Measurements from ENCODE around the gene NENF. TPM values are rescaled to one million over a fixed set of nuclear protein-coding genes. Genes with fewer than 3 reads are reported as not detected.
"Not testable (repeated sequence)": the region's sequence is repeated elsewhere in the genome, so short reads cannot be mapped to it uniquely, and the experiment has no call there.

Gene NENF
- total RNA-seq, 1 experiment from 2014 or later, result 45.3 TPM

GRCh38 chr1:212477014-212477679, 44.4 kb downstream of the NENF start:
- H3K4me1 Mint-ChIP-seq (ENCODE audit: low read depth, unreplicated experiment), result peaks cover 41% of the 10 kb centered on the region
- CTCF ChIA-PET, result interaction anchor here (0.6 to 2.7 kb wide), 28 partner anchors 8 to 518 kb away, joined by 3 to 35 read pairs (median 4); partner anchors contain the start of gene ATF3
- peak; percentile 91 for DNase-seq
- TSS peak; percentile 94 for BruUV-seq (replicated peaks)
- intact Hi-C loops (cut with micrococcal nuclease; ENCODE audit: unreplicated experiment), result loop anchor here (1.0 to 5.0 kb wide), 2 partner anchors 118 to 305 kb away; no protein-coding TSS in a partner anchor
- peak overlapping the region; percentile 88 for H3K27ac Mint-ChIP-seq (ENCODE audit: unreplicated experiment)
- H3K9me3 Mint-ChIP-seq (ENCODE audit: low read depth, unreplicated experiment), result no peaks in the 10 kb centered on the region
- peak; percentile 95 for TF ChIP-seq CTCF (IDR thresholded peaks at IDR 0.05; ENCODE audit: unreplicated experiment)
- no peaks in the 10 kb centered on the region for H3K27me3 Mint-ChIP-seq (ENCODE audit: unreplicated experiment)
- H3K36me3 Mint-ChIP-seq (ENCODE audit: insufficient read depth, unreplicated experiment), result peaks cover 11% of the 10 kb centered on the region
- no peak overlapping the region for H3K4me3 Mint-ChIP-seq (ENCODE audit: low read depth, unreplicated experiment)

GRCh38 chr1:212477680-212478466, 45.2 kb downstream of the NENF start:
- peak overlapping the region; percentile 88 for H3K27ac Mint-ChIP-seq (ENCODE audit: unreplicated experiment)
- CTCF ChIA-PET, result interaction anchor here (0.5 to 2.7 kb wide), 24 partner anchors 11 to 517 kb away, joined by 3 to 35 read pairs (median 5); partner anchors contain the start of gene ATF3

GRCh38 chr1:212478467-212479025, 45.8 kb downstream of the NENF start:
- Mint-ChIP-seq H3K4me1 (ENCODE audit: low read depth, unreplicated experiment) (peaks cover 38% of the 10 kb centered on the region), H3K9me3 (ENCODE audit: low read depth, unreplicated experiment) (no peaks in the 10 kb centered on the region), H3K27me3 (ENCODE audit: unreplicated experiment) (no peaks in the 10 kb centered on the region), H3K4me3 (ENCODE audit: low read depth, unreplicated experiment) (no peak overlapping the region), H3K27ac (ENCODE audit: unreplicated experiment) (peak overlapping the region; percentile 88), H3K36me3 (ENCODE audit: insufficient read depth, unreplicated experiment) (peaks cover 8% of the 10 kb centered on the region)
- DNase-seq, result no peak
- TF ChIP-seq CTCF (IDR thresholded peaks at IDR 0.05; ENCODE audit: unreplicated experiment), result no peak
- CTCF ChIA-PET, result interaction anchor here (1.0 to 2.7 kb wide), 9 partner anchors 10 to 187 kb away, joined by 4 to 35 read pairs (median 12); partner anchors contain the start of gene ATF3
- intact Hi-C loops (cut with micrococcal nuclease; ENCODE audit: unreplicated experiment), result loop anchor here (5.0 kb wide), 1 partner anchor 304 kb away; no protein-coding TSS in a partner anchor
- BruUV-seq (replicated peaks), result no TSS peak

More at GRCh38 chr1:212477680-212478466, 45.2 kb downstream of the NENF start:
- Mint-ChIP-seq H3K9me3 (ENCODE audit: low read depth, unreplicated experiment) (no peaks in the 10 kb centered on the region), H3K4me3 (ENCODE audit: low read depth, unreplicated experiment) (no peak overlapping the region), H3K36me3 (ENCODE audit: insufficient read depth, unreplicated experiment) (peaks cover 8% of the 10 kb centered on the region), H3K27me3 (ENCODE audit: unreplicated experiment) (no peaks in the 10 kb centered on the region), H3K4me1 (ENCODE audit: low read depth, unreplicated experiment) (peaks cover 44% of the 10 kb centered on the region)
- no peak for TF ChIP-seq CTCF (IDR thresholded peaks at IDR 0.05; ENCODE audit: unreplicated experiment)
- no TSS peak for BruUV-seq (replicated peaks)
- DNase-seq, result peak; percentile 36
- intact Hi-C loops (cut with micrococcal nuclease; ENCODE audit: unreplicated experiment), result loop anchor here (1.0 to 5.0 kb wide), 2 partner anchors 117 to 304 kb away; no protein-coding TSS in a partner anchor

- Mint-ChIP-seq H3K9me3 (ENCODE audit: low read depth, unreplicated experiment) (no peaks in the 10 kb centered on the region), H3K36me3 (ENCODE audit: insufficient read depth, unreplicated experiment) (peaks cover 12% of the 10 kb centered on the region), H3K4me1 (ENCODE audit: low read depth, unreplicated experiment) (peaks cover 37% of the 10 kb centered on the region), H3K27me3 (ENCODE audit: unreplicated experiment) (no peaks in the 10 kb centered on the region), H3K27ac (ENCODE audit: unreplicated experiment) (no peak overlapping the region), H3K4me3 (ENCODE audit: low read depth, unreplicated experiment) (no peak overlapping the region)
- TF ChIP-seq CTCF (IDR thresholded peaks at IDR 0.05; ENCODE audit: unreplicated experiment), result no peak
- CTCF ChIA-PET, result interaction anchor here (2.5 to 2.7 kb wide), 2 partner anchors 23 to 186 kb away, joined by 12 to 35 read pairs; no protein-coding TSS in a partner anchor
- no peak for DNase-seq
- intact Hi-C loops (cut with micrococcal nuclease; ENCODE audit: unreplicated experiment), result loop anchor here (5.0 kb wide), 1 partner anchor 303 kb away; no protein-coding TSS in a partner anchor
- no TSS peak for BruUV-seq (replicated peaks)
Observed at GRCh38 chr1:212479188-212479587, 46.5 kb downstream of the NENF start.

GRCh38 chr1:212480711-212481437, 48.2 kb downstream of the NENF start:
- H3K4me3 Mint-ChIP-seq (ENCODE audit: low read depth, unreplicated experiment); H3K27ac Mint-ChIP-seq (ENCODE audit: unreplicated experiment); BruUV-seq (replicated peaks); intact Hi-C loops (cut with micrococcal nuclease; ENCODE audit: unreplicated experiment); H3K27me3 Mint-ChIP-seq (ENCODE audit: unreplicated experiment); DNase-seq; H3K9me3 Mint-ChIP-seq (ENCODE audit: low read depth, unreplicated experiment): not testable (repeated sequence)
- H3K4me1 Mint-ChIP-seq (ENCODE audit: low read depth, unreplicated experiment), result peaks cover 54% of the 10 kb centered on the region
- CTCF ChIA-PET, result interaction anchor here (0.7 to 0.9 kb wide), 5 partner anchors 24 to 1116 kb away, joined by 3 to 5 read pairs (median 4); no protein-coding TSS in a partner anchor
- peaks cover 27% of the 10 kb centered on the region for H3K36me3 Mint-ChIP-seq (ENCODE audit: insufficient read depth, unreplicated experiment)

All from Calu3 (cell line).